Measurements from ENCODE around the gene PIK3C2B. TPM values are rescaled to one million over a fixed set of nuclear protein-coding genes. Genes with fewer than 3 reads are reported as not detected.

The PIK3C2B gene
- total RNA-seq, 1 experiment from 2014 or later, result 17.4 TPM

- no peaks in the 10 kb centered on the region for H3K27me3 ChIP-seq (ENCODE audit: insufficient read depth, low read length)
- intact Hi-C loops (cut with micrococcal nuclease), result no loop called here
- TF ChIP-seq SP1 (IDR thresholded peaks at IDR 0.05; ENCODE audit: low read depth) (no peak), JUND (IDR thresholded peaks at IDR 0.05) (no peak), SIN3A (IDR thresholded peaks at IDR 0.05; ENCODE audit: low read depth) (no peak)
- DNase-seq (ENCODE audit: low read depth, low spot score) (no peak), ATAC-seq (peak; percentile 2; the same call in 1 of the 2 replicates)
- peaks cover 17 to 36% of the 10 kb centered on the region in 2 experiments for H3K4me1 ChIP-seq (ENCODE audit: control insufficient read depth in 1 of 2, insufficient read depth in 2 of 2, low read length in 2 of 2)
- BruUV-seq (replicated peaks), result TSS peak; percentile 87
- peak overlapping the region; percentile 80 to 94 for H3K4me3 ChIP-seq (replicated peaks in 1 of 2; ENCODE audit: low read depth in 1 of 2, low read length in 2 of 2)
- H3K36me3 ChIP-seq (ENCODE audit: control insufficient read depth in 1 of 2, insufficient read depth in 2 of 2, low read length in 2 of 2), result no peaks in the 10 kb centered on the region
- H3K79me2 ChIP-seq (ENCODE audit: insufficient read depth, low read length), result no peaks in the 10 kb centered on the region; the same call in 1 of the 2 replicates
- peak overlapping the region; percentile 97 for H3K27ac ChIP-seq (ENCODE audit: low read depth, low read length)
- ChIA-PET POLR2A (interaction anchor here (1.4 to 2.6 kb wide), 3 partner anchors 11 to 27 kb away, joined by 3 to 14 read pairs (median 5); no protein-coding TSS in a partner anchor), CTCF (interaction anchor here (1.0 to 3.4 kb wide), 10 partner anchors 8 to 333 kb away, joined by 3 to 18 read pairs (median 8); partner anchors contain the start of gene MDM4), RAD21 (ENCODE audit: low non-redundant PET in 1 of 2, low total read pairs in 2 of 2, uncharacterized antibody in 2 of 2, unreplicated experiment in 2 of 2) (interaction anchor here (1.6 to 1.9 kb wide), 2 partner anchors 16 to 48 kb away, joined by 5 to 8 read pairs; no protein-coding TSS in a partner anchor)
- peak overlapping the region; percentile 100 for H3K4me2 ChIP-seq (ENCODE audit: low read length)
- peaks cover 0 to 4% of the 10 kb centered on the region in 2 experiments; a peak in 1 of 4 replicates for H3K9me3 ChIP-seq (ENCODE audit: control insufficient read depth in 1 of 2, insufficient read depth in 1 of 2, low read depth in 1 of 2, low read length in 2 of 2)
- H2AFZ ChIP-seq (ENCODE audit: low read depth, low read length, poor library complexity, severe bottlenecking), result peak overlapping the region; percentile 100
- no peaks in the 10 kb centered on the region for H4K20me1 ChIP-seq (ENCODE audit: insufficient read depth)
- no peaks in the 10 kb centered on the region for H3K9me2 ChIP-seq (ENCODE audit: insufficient read depth)
- H3K9ac ChIP-seq (ENCODE audit: low read length), result peak overlapping the region; percentile 87
These were observed 611 bp upstream of the PIK3C2B start for GRCh38 chr1:204495078-204495753.

GRCh38 chr1:204493984-204494280, 673 bp downstream of the PIK3C2B start:
- DNase-seq (ENCODE audit: low read depth, low spot score) (no peak), ATAC-seq (peak; percentile 58)
- no TSS peak for BruUV-seq (replicated peaks)
- Histone ChIP-seq H3K9ac (ENCODE audit: low read length) (peak overlapping the region; percentile 87), H3K27me3 (ENCODE audit: insufficient read depth, low read length) (no peaks in the 10 kb centered on the region), H3K79me2 (ENCODE audit: insufficient read depth, low read length) (no peaks in the 10 kb centered on the region; the same call in 1 of the 2 replicates), H3K27ac (ENCODE audit: low read depth, low read length) (peak overlapping the region; percentile 97), H3K9me2 (ENCODE audit: insufficient read depth) (no peaks in the 10 kb centered on the region), H3K4me1 (ENCODE audit: control insufficient read depth in 1 of 2, insufficient read depth in 2 of 2, low read length in 2 of 2) (peaks cover 17 to 36% of the 10 kb centered on the region in 2 experiments), H3K36me3 (ENCODE audit: control insufficient read depth in 1 of 2, insufficient read depth in 2 of 2, low read length in 2 of 2) (no peaks in the 10 kb centered on the region), H4K20me1 (ENCODE audit: insufficient read depth) (no peaks in the 10 kb centered on the region), H2AFZ (ENCODE audit: low read depth, low read length, poor library complexity, severe bottlenecking) (peak overlapping the region; percentile 100), H3K4me2 (ENCODE audit: low read length) (peak overlapping the region; percentile 100), H3K9me3 (ENCODE audit: control insufficient read depth in 1 of 2, insufficient read depth in 1 of 2, low read depth in 1 of 2, low read length in 2 of 2) (no peaks in the 10 kb centered on the region), H3K4me3 (replicated peaks in 1 of 2; ENCODE audit: low read depth in 1 of 2, low read length in 2 of 2) (peak overlapping the region; percentile 80 to 94)
- ChIA-PET RAD21 (ENCODE audit: low non-redundant PET in 1 of 2, low total read pairs in 2 of 2, uncharacterized antibody in 2 of 2, unreplicated experiment in 2 of 2) (interaction anchor here (0.9 to 1.9 kb wide), 3 partner anchors 9 to 47 kb away, joined by 3 to 8 read pairs (median 5); no protein-coding TSS in a partner anchor), POLR2A (interaction anchor here (0.9 to 2.6 kb wide), 6 partner anchors 9 to 76 kb away, joined by 3 to 14 read pairs (median 4); partner anchors contain the start of gene MDM4), CTCF (interaction anchor here (1.0 to 3.4 kb wide), 11 partner anchors 9 to 331 kb away, joined by 3 to 18 read pairs (median 5); no protein-coding TSS in a partner anchor)
- intact Hi-C loops (cut with micrococcal nuclease), result loop anchor here (1.0 kb wide), 1 partner anchor 46 kb away; no protein-coding TSS in a partner anchor
- TF ChIP-seq JUND (IDR thresholded peaks at IDR 0.05) (no peak), MAX (IDR thresholded peaks at IDR 0.05) (no peak), ATF3 (IDR thresholded peaks at IDR 0.05) (no peak), YY1 (IDR thresholded peaks at IDR 0.05; ENCODE audit: extremely low read depth, insufficient replicate concordance, low read depth, low read length) (no peak), REST (IDR thresholded peaks at IDR 0.05; ENCODE audit: low read depth) (no peak), CEBPB (IDR thresholded peaks at IDR 0.05; ENCODE audit: low read depth) (no peak), ELF1 (IDR thresholded peaks at IDR 0.05; ENCODE audit: borderline replicate concordance, low read depth) (no peak), POLR2AphosphoS5 (IDR thresholded peaks at IDR 0.05; ENCODE audit: low read depth, low read length) (no peak), CBX3 (IDR thresholded peaks at IDR 0.05; ENCODE audit: low read depth) (no peak), RAD21 (IDR thresholded peaks at IDR 0.05; ENCODE audit: low read depth) (no peak), FOSL1 (IDR thresholded peaks at IDR 0.05; ENCODE audit: low read depth) (no peak), ZFX (IDR thresholded peaks at IDR 0.05) (no peak), TCF7L2 (IDR thresholded peaks at IDR 0.05; ENCODE audit: borderline replicate concordance, extremely low read depth, insufficient read depth, insufficient read length) (no peak), EGR1 (IDR thresholded peaks at IDR 0.05; ENCODE audit: low read depth) (no peak), SP1 (IDR thresholded peaks at IDR 0.05; ENCODE audit: low read depth) (no peak), ZNF274 (IDR thresholded peaks at IDR 0.05; ENCODE audit: low read depth, low read length) (no peak)
